Peyer's patch (tissue), 4 donors: ENCODE results near the gene ATG7.

Experiments used
- CTCF ChIP-seq, 6 experiments: fragments of 450-650 bp in 4 of 6; fragments of 200-600 bp in 2 of 6; sonication (generic) in 1 of 6; IDR thresholded peaks; one replicate each; pipeline ENCODE4 v1.5.1; 2017 to 2019; ENCODE audit warnings: antibody characterized with exemption in 6 of 6, mild to moderate bottlenecking in 3 of 6, moderate library complexity in 1 of 6
- POLR2A ChIP-seq, 2 donors: fragments of 450-650 bp; IDR thresholded peaks; one replicate each; pipeline ENCODE4 v1.5.1; 2017; ENCODE audit warnings: antibody characterized with exemption in 2 of 2, mild to moderate bottlenecking in 2 of 2, moderate library complexity in 2 of 2

GRCh38 chr3:11478167-11478566 lies 206.0 kb downstream of the ATG7 start:
- TF ChIP-seq CTCF (IDR thresholded peaks at IDR 0.05) (no peak), POLR2A (IDR thresholded peaks at IDR 0.05) (no peak)
